Measurements from ENCODE around the gene PPP1R9B. TPM values are rescaled to one million over a fixed set of nuclear protein-coding genes. Genes with fewer than 3 reads are reported as not detected.

Gene PPP1R9B
- polyA plus RNA-seq, 1 donor from 2014 or later: 4.2 TPM

DNA sequence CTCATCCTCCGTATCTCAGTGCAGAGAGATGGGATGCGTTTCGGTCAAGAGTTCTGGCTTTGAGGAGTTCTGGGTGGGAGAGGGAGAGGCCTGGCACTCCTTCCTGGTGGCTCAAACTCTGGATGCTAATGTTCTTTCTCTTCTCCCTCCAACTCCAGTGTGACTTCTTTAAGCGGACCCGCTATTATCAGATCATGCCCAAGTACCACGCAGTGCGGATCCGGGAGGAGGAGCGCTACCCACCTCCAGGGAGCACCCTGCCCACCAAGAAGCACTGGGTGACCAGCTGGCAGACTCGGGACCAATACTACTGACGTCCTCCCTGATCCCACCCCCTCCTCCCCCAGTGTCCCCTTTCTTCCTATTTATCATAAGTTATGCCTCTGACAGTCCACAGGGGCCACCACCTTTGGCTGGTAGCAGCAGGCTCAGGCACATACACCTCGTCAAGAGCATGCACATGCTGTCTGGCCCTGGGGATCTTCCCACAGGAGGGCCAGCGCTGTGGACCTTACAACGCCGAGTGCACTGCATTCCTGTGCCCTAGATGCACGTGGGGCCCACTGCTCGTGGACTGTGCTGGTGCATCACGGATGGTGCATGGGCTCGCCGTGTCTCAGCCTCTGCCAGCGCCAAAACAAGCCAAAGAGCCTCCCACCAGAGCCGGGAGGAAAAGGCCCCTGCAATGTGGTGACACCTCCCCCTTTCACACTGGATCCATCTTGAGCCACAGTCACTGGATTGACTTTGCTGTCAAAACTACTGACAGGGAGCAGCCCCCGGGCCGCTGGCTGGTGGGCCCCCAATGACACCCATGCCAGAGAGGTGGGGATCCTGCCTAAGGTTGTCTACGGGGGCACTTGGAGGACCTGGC lies 61.3 kb downstream of the PPP1R9B start:
- Mint-ChIP-seq H3K27ac (no peak overlapping the region), H3K4me3 (peak overlapping the region in 1 of 4 donors; percentile 35), H3K4me1 (peaks cover 0 to 3% (median 0%) of the 10 kb centered on the region in 3 donors)

DNA sequence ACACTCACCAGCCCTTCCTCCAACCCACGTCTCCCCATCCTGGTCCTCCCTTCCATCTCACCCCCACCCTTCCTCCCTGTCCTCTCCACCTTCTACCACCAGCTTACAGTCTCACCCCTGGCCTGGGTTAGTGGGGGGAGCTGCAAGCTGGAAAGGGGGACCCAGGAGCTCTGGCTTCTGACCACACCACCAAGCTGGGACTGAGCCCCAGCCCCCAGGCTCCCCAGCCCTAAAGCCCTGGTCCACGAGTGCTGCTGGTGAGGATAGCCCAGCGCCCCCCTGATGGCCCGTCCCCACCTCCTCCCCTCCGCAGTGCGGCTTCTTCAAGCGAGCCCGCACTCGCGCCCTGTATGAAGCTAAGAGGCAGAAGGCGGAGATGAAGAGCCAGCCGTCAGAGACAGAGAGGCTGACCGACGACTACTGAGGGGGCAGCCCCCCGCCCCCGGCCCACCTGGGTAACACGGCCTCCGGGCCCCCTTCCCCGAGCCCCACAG lies 62.5 kb downstream of the PPP1R9B start:
- Mint-ChIP-seq H3K27me3 (no peaks in the 10 kb centered on the region), H3K36me3 (no peaks in the 10 kb centered on the region), H3K9me3 (no peaks in the 10 kb centered on the region), H3K4me1 (no peaks in the 10 kb centered on the region), H3K27ac (no peak overlapping the region), H3K4me3 (no peak overlapping the region)

More for the DNA sequence above, 61.3 kb downstream of the PPP1R9B start:
- peaks cover 2% of the 10 kb centered on the region for H3K36me3 Mint-ChIP-seq
- H3K27me3 Mint-ChIP-seq: no peaks in the 10 kb centered on the region
- no peaks in the 10 kb centered on the region for H3K9me3 Mint-ChIP-seq

DNA sequence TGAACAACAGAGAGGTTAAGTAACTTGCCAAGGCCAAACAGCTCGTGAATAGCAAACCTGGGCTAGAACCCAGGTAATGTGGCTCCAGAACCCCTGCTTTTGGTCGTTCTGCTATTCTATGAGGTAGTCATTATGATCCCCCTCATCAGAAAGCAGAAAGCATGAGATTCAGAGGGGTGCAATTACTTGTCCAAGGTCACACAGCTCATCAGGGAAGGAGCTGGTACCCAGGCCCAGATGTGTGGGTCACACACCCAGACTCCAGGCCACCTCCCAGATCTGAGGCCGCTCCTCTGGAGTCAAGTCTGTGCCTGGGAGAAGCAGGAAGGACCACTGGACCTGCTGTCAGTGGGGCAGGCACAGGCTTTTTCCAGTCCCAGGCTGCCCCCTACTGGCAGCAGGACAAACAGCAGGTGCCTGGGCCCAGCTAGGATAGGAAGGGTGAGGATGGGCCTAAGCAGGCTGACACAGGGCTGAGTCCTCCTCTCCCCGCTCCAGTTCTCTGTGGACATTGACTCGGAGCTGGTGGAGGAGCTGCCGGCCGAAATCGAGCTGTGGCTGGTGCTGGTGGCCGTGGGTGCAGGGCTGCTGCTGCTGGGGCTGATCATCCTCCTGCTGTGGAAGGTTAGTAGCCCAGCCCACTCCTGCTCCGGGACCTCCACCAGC lies 63.1 kb downstream of the PPP1R9B start:
- H3K27ac Mint-ChIP-seq: no peak overlapping the region
- peaks cover 2% of the 10 kb centered on the region for H3K36me3 Mint-ChIP-seq
- H3K27me3 Mint-ChIP-seq: no peaks in the 10 kb centered on the region
- no peaks in the 10 kb centered on the region for H3K4me1 Mint-ChIP-seq
- no peak overlapping the region for H3K4me3 Mint-ChIP-seq
- H3K9me3 Mint-ChIP-seq: no peaks in the 10 kb centered on the region

Other genes with a start within 250 kb of the PPP1R9B start
- not detected for gene DLX4, start 181.5 kb downstream of the PPP1R9B start, polyA plus RNA-seq
- not detected for gene DLX3, start 155.5 kb downstream of the PPP1R9B start, polyA plus RNA-seq
- 4.0 TPM for gene ITGA3, start 94.6 kb downstream of the PPP1R9B start, polyA plus RNA-seq
- gene PDK2, start 55.3 kb downstream of the PPP1R9B start, polyA plus RNA-seq: 38.8 TPM
- gene SAMD14, start 20.5 kb downstream of the PPP1R9B start, polyA plus RNA-seq: 0.15 TPM
- gene SGCA, start 15.3 kb upstream of the PPP1R9B start, polyA plus RNA-seq: 2.9 TPM
- gene COL1A1, start 51.0 kb upstream of the PPP1R9B start, polyA plus RNA-seq: 0.74 TPM
- gene TMEM92, start 123.8 kb upstream of the PPP1R9B start, polyA plus RNA-seq: not detected
- 13.9 TPM for gene XYLT2, start 195.4 kb upstream of the PPP1R9B start, polyA plus RNA-seq
- gene MRPL27, start 222.5 kb upstream of the PPP1R9B start, polyA plus RNA-seq: 62.5 TPM
- not detected for gene EME1, start 222.6 kb upstream of the PPP1R9B start, polyA plus RNA-seq
- 22.6 TPM for gene LRRC59, start 246.8 kb upstream of the PPP1R9B start, polyA plus RNA-seq